HCT116 (cell line): ENCODE data around the gene ALKBH2. TPM values are rescaled to one million over a fixed set of nuclear protein-coding genes. Genes with fewer than 3 reads are reported as not detected.

Experiments
- ATAC-seq: fragments of 200-7000 bp; cut with Tn5 transposase; 2 replicates; pipeline ENCODE4 v1.9.1; 2020; ENCODE audit warnings: mild to moderate bottlenecking, moderate library complexity
- BruUV-seq: library from RNA; stranded (reverse); fragments of 400-500 nt; replicated peaks from 2 replicates; lab custom pipeline; 2021; lab: Mats Ljungman, UMichigan
- CTCF ChIA-PET: fragments of 300-600 bp; sonication (Branson Sonifier 250); formaldehyde crosslinking; loops from one replicate; lab custom pipeline; 2021; ENCODE audit warnings: antibody characterized with exemption; lab: Charles Lee
- POLR2A ChIA-PET: fragments of 300-600, 350-600 bp; sonication (Branson Sonifier 250); formaldehyde crosslinking; loops from one replicate; lab custom pipeline; 2021; ENCODE audit warnings: antibody characterized with exemption; lab: Charles Lee
- RAD21 ChIA-PET, 2 experiments: fragments of 300-600 bp; sonication (Branson Sonifier 250); formaldehyde crosslinking; loops; one replicate each; lab custom pipeline; 2023; ENCODE audit warnings: low total read pairs in 2 of 2; ENCODE audit not compliant: uncharacterized antibody in 2 of 2, unreplicated experiment in 2 of 2, low non-redundant PET in 1 of 2; lab: Charles Lee
- DNase-seq: peaks from one replicate; pipeline ENCODE4 v3.0.0-alpha.2; 2010; ENCODE audit warnings: low read depth, low spot score
- H2AFZ ChIP-seq: fragments of 200-600 bp; shearing (Covaris generic), sonication (generic); 2 replicates; pipeline ENCODE4 v1.6.1; 2017; ENCODE audit warnings: low read depth, mixed run types, mixed read lengths, antibody characterized with exemption, low read length; ENCODE audit not compliant: poor library complexity, severe bottlenecking
- H3K27ac ChIP-seq: 2 replicates; pipeline ENCODE4 v1.5.1; 2012; ENCODE audit warnings: low read depth, low read length
- H3K27me3 ChIP-seq: fragments of 200-600 bp; sonication (generic); 2 replicates; pipeline ENCODE4 v1.6.1; 2016; ENCODE audit warnings: mixed run types, low read length, mixed read lengths; ENCODE audit not compliant: insufficient read depth
- H3K36me3 ChIP-seq, 2 experiments: fragments of 200-500 bp in 1 of 2; fragments of 200-600 bp in 1 of 2; sonication (Bioruptor generic) in 1 of 2; sonication (generic) in 1 of 2; 2 replicates each; pipeline versions ENCODE4 v1.5.1 to v1.6.1; 2014 to 2016; ENCODE audit warnings: low read length in 2 of 2, inconsistent platforms in 1 of 2, mixed read lengths in 1 of 2, mixed run types in 1 of 2; ENCODE audit not compliant: insufficient read depth in 2 of 2, control insufficient read depth in 1 of 2
- H3K4me1 ChIP-seq, 2 experiments: fragments of 200-600 bp in 1 of 2; sonication (generic) in 1 of 2; 2 replicates each; pipeline versions ENCODE4 v1.5.1 to v1.6.1; 2012 to 2017; ENCODE audit warnings: low read length in 2 of 2, inconsistent platforms in 1 of 2, mild to moderate bottlenecking in 1 of 2, mixed read lengths in 1 of 2, mixed run types in 1 of 2, moderate library complexity in 1 of 2; ENCODE audit not compliant: insufficient read depth in 2 of 2, control insufficient read depth in 1 of 2
- H3K4me2 ChIP-seq: fragments of 200-600 bp; sonication (generic); 2 replicates; pipeline ENCODE4 v1.6.1; 2017; ENCODE audit warnings: mixed run types, low read length, mixed read lengths
- H3K4me3 ChIP-seq, 2 experiments: fragments of 200-600 bp in 1 of 2; sonication (generic) in 1 of 2; replicated peaks in 1 of 2; 2 replicates each; pipeline ENCODE4 v1.5.1; 2011 to 2016; ENCODE audit warnings: low read length in 2 of 2, control low read depth in 1 of 2, low read depth in 1 of 2, mild to moderate bottlenecking in 1 of 2, mixed read lengths in 1 of 2, mixed run types in 1 of 2
- H3K79me2 ChIP-seq: fragments of 200-600 bp; sonication (generic); 2 replicates; pipeline ENCODE4 v1.6.1; 2017; ENCODE audit warnings: mild to moderate bottlenecking, mixed run types, low read length, moderate library complexity, mixed read lengths; ENCODE audit not compliant: insufficient read depth
- H3K9ac ChIP-seq: fragments of 200-600 bp; sonication (generic); 2 replicates; pipeline ENCODE4 v1.6.1; 2016; ENCODE audit warnings: low read length, mixed read lengths
- H3K9me2 ChIP-seq: fragments of 200-600 bp; sonication (generic), shearing (Covaris generic); 2 replicates; pipeline ENCODE4 v1.6.1; 2017; ENCODE audit warnings: mixed run types, mild to moderate bottlenecking, moderate library complexity; ENCODE audit not compliant: insufficient read depth
- H3K9me3 ChIP-seq, 2 experiments: fragments of 200-500 bp in 1 of 2; fragments of 200-600 bp in 1 of 2; sonication (Bioruptor generic) in 1 of 2; sonication (generic) in 1 of 2; 2 replicates each; pipeline ENCODE4 v1.6.1; 2014 to 2017; ENCODE audit warnings: low read length in 2 of 2, mixed read lengths in 2 of 2, inconsistent platforms in 1 of 2, low read depth in 1 of 2, mild to moderate bottlenecking in 1 of 2, mixed run types in 1 of 2, moderate library complexity in 1 of 2; ENCODE audit not compliant: control insufficient read depth in 1 of 2, insufficient read depth in 1 of 2
- H4K20me1 ChIP-seq: fragments of 200-600 bp; sonication (generic), shearing (Covaris generic); 2 replicates; pipeline ENCODE4 v1.6.1; 2017; ENCODE audit warnings: mixed run types, mild to moderate bottlenecking, moderate library complexity; ENCODE audit not compliant: insufficient read depth
- CBX3 ChIP-seq: IDR thresholded peaks from 2 replicates; pipeline ENCODE4 v1.6.1; 2012; ENCODE audit warnings: low read depth
- EZH2 ChIP-seq: fragments of 200-600 bp; sonication (generic); IDR thresholded peaks from 2 replicates; pipeline ENCODE4 v1.6.1; 2017; ENCODE audit warnings: antibody characterized with exemption, mixed run types
- FOSL1 ChIP-seq: IDR thresholded peaks from 2 replicates; pipeline ENCODE4 v1.6.1; 2012; ENCODE audit warnings: low read depth
- MAX ChIP-seq: IDR thresholded peaks from 2 replicates; pipeline ENCODE4 v1.6.1; 2012
- POLR2A ChIP-seq: IDR thresholded peaks from 2 replicates; pipeline ENCODE4 v1.7.0; 2011; ENCODE audit warnings: borderline replicate concordance; ENCODE audit not compliant: insufficient read depth, insufficient read length; ENCODE audit errors: extremely low read depth
- POLR2AphosphoS5 ChIP-seq: IDR thresholded peaks from 2 replicates; pipeline ENCODE4 v1.6.1; 2011; ENCODE audit warnings: mild to moderate bottlenecking, low read depth, low read length, moderate library complexity
- REST ChIP-seq: IDR thresholded peaks from 2 replicates; pipeline ENCODE4 v1.6.1; 2012; ENCODE audit warnings: low read depth
- SIN3A ChIP-seq: IDR thresholded peaks from 2 replicates; pipeline ENCODE4 v1.6.1; 2012; ENCODE audit warnings: low read depth
- TCF7L2 ChIP-seq: IDR thresholded peaks from 2 replicates; pipeline ENCODE4 v1.7.0; 2011; ENCODE audit warnings: borderline replicate concordance, inconsistent platforms; ENCODE audit not compliant: insufficient read depth, insufficient read length; ENCODE audit errors: extremely low read depth
- ZNF274 ChIP-seq: fragments of 200-500 bp; sonication (Bioruptor generic); IDR thresholded peaks from 2 replicates; pipeline ENCODE4 v1.6.1; 2014; ENCODE audit warnings: mild to moderate bottlenecking, low read depth, low read length, inconsistent platforms
- intact Hi-C: fragments of 100-400 bp; cut with micrococcal nuclease; formaldehyde crosslinking; loops from 2 replicates; pipeline ENCODE4 v1.10.0; 2022
- total RNA-seq: library from RNA; stranded (reverse); gene quantifications from one replicate; pipeline ENCODE4 v1.2.1, GENCODE V29; 2021; ENCODE audit not compliant: unreplicated experiment
- TF ChIP-seq, protein P1 (sequence below): IDR thresholded peaks from 2 replicates; pipeline ENCODE4 v1.6.1; 2012

The ALKBH2 gene
- total RNA-seq, 1 experiment from 2014 or later: 35.8 TPM

- Histone ChIP-seq H3K9me2 (no peaks in the 10 kb centered on the region), H3K4me2 (no peak overlapping the region), H3K79me2 (no peaks in the 10 kb centered on the region), H3K9ac (no peak overlapping the region), H4K20me1 (no peaks in the 10 kb centered on the region), H3K4me3 (no peak overlapping the region), H3K4me1 (no peaks in the 10 kb centered on the region), H3K9me3 (no peaks in the 10 kb centered on the region), H3K27ac (no peak overlapping the region), H3K27me3 (no peaks in the 10 kb centered on the region), H2AFZ (no peak overlapping the region), H3K36me3 (peaks cover 11 to 12% of the 10 kb centered on the region in 2 experiments; a peak in 3 of 4 replicates)
- no peak for TF ChIP-seq ZNF274
- no peak for TF ChIP-seq CBX3
- no peak for TF ChIP-seq REST
- TF ChIP-seq FOSL1: no peak
- no peak for TF ChIP-seq POLR2AphosphoS5
- TF ChIP-seq, protein P1, sequence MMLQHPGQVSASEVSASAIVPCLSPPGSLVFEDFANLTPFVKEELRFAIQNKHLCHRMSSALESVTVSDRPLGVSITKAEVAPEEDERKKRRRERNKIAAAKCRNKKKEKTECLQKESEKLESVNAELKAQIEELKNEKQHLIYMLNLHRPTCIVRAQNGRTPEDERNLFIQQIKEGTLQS: no peak
- no peak for TF ChIP-seq MAX
- no peak for TF ChIP-seq TCF7L2
- no peak for TF ChIP-seq EZH2
- TF ChIP-seq SIN3A: no peak
- no peak for TF ChIP-seq POLR2A
- ChIA-PET POLR2A (no interaction called here), CTCF (interaction anchor here (1.4 to 2.8 kb wide), 3 partner anchors 10 to 274 kb away, joined by 5 to 44 read pairs (median 15); no protein-coding TSS in a partner anchor), RAD21 (no interaction called here)
- no peak for DNase-seq
- peak; percentile 15; the same call in 1 of the 2 replicates for ATAC-seq
- intact Hi-C loops: no loop called here
- no TSS peak for BruUV-seq
Observed at GRCh38 chr12:109110988-109111495, 17.8 kb upstream of the ALKBH2 start.
